HG03378 (cell line): ENCODE results near the gene RPRD1A.
"Not testable (repeated sequence)": the region's sequence is repeated elsewhere in the genome, so short reads cannot be mapped to it uniquely, and the experiment has no call there.

Experiments
- ATAC-seq: cut with Tn5 transposase; IDR thresholded peaks from one replicate; pipeline ENCODE4 v1.9.1; 2021; ENCODE audit warnings: mild to moderate bottlenecking, moderate library complexity; ENCODE audit not compliant: unreplicated experiment

RPRD1A gene, protein sequence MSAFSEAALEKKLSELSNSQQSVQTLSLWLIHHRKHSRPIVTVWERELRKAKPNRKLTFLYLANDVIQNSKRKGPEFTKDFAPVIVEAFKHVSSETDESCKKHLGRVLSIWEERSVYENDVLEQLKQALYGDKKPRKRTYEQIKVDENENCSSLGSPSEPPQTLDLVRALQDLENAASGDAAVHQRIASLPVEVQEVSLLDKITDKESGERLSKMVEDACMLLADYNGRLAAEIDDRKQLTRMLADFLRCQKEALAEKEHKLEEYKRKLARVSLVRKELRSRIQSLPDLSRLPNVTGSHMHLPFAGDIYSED

DNA sequence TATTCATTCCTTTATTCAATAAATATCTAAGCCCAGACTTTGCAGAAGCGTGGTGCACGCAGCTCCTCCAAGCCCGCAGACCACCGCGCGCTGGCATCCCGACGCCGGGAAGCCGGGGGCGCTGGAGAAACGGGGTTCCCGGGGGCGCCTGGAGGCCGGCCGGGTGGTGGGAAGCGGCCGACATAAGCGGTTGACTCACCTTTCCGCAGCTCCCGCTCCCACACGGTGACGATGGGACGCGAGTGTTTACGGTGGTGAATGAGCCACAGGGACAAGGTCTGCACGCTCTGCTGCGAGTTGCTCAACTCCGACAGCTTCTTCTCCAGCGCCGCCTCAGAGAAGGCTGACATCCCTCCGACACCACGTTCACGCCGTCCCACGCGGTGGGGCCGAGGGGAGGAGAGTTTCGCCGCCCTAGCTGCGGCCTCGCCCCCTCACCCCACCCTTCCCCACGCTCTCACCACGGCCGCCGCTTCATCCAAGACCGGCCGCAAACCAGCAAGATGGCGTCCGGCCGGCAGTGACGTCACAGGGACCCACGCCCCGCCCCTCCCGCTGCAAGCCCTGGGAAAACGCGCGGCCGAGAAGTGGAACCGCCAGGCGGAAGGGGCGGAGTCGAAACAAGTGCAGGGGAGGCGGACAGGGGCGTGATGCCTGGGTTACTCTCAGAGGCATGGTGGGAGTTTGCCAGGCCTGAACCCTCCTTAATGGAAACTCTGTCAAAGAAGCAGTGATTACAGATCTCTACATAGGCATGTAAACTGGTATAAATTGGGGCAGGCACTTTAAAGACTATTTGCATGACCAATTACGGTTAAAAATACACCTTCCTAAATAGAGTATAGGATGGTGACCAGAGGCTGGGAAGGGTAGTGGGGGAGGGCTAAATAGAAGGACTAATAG is at the start of gene RPRD1A:
RPRD1A (minus strand) TSS at position 505 of the 903 bp plus-strand sequence; CDS start at position 350, 155 bp downstream.
- peak; percentile 89 for ATAC-seq

DNA sequence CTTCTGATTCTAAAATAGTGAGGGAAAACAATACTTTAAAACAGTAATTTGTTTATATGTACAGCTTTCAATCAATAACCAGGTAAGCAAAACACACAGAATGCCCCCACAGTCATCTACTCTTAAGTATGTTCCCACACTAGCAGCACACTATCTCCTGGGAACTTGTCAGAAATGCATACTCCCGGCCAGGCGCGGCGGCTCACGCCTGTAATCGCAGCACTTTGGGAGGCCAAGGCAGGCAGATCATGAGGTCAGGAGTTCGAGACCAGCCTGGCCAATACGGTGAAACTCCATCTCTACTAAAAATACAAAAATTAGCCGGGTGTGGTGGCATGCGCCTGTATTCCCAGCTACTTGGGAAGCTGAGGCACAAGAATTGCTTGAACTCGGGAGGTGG is 49.4 kb upstream of the RPRD1A start:
- not testable (repeated sequence) for ATAC-seq

DNA sequence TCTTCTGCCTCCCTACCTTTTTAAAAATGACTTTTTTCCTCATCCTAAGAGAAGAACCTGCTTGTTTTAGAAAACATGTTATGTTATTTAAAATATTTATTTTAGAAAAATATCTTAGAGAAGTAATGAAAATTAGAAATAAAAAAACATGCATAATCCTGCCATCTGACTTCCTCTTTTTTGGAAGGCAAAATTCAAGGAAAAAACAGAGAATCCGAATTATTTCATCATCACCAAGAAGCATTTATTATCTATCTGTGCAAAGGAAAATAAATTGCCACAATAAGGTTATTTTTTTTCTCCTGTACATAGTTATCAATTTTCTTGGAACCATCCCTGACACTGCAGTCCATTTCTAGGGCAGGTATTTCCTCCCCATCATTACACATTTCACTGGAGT is 47.4 kb upstream of the RPRD1A start:
- ATAC-seq = no peak

DNA sequence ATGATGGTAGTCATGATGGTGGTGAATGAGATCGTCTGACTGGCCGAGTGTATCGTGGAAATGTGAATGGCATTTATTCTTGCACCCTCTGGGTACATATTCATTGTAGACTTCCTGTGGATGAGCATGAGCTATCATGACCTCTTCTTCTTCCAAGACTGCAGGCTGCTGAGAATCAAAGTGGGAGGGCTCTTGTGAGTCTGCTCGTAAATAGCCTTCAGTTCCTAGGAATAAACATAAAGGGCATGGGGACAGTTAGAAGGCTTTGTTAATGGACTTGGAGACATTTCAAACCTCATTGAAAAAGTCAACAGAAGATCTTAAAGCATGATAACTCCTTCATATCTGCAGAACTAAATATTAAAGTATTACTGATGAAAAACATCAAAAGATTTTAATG is 46.9 kb upstream of the RPRD1A start:
- ATAC-seq = no peak

DNA sequence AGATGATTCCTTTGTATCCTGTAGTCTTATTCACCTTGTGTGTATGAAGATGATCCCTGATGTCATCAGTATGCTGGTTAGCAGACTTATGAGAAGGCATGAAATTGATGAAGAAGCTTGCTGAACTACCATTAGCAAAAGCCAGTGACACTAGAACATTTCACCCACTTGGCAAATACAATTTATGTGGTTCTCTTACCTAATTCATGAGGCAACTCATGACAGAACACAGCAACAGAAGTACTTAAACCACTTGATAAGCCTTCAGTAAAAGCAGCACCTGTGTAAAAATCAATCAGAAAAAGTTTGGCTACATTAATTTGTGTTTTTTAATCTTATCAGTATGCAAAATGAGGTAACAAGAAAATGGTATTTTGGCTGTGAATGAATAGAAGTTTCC is 44.9 kb upstream of the RPRD1A start:
- no peak for ATAC-seq

DNA sequence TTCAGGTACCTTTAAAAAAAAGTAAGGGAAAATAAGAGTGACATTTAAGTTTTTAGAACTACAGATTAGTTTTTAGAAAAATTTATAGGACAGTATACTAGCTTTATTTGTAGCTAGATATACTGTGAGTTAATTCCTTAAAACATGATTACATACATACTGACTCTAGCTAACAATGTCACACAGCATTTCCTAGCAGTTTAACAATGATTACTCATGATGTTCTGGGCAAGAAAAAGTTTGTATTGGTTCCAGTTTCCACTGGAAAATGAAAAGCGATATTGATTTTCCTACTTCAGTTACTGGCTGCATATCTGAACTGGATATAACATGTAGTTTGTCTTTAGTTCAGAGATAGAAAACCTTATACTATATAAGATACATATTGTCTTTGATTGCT is 42.4 kb upstream of the RPRD1A start:
- no peak for ATAC-seq

DNA sequence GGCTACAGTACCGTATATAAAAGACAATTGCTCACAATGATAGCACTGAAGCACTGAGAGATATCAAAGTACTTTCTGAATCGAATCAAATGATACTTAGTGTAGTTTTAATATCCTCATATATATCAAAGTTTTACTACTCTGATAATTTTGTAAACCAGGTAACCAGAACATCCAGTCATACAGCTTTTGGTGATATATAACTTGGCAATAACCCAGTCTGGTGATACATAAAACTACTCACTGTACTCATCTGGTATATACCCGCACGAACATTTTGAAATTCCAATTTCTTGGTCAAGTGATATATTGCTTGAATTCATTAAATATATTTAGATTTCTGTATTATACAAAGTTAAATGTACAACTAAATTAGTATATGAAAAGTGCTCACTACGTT is 41.2 kb upstream of the RPRD1A start:
- ATAC-seq = no peak

DNA sequence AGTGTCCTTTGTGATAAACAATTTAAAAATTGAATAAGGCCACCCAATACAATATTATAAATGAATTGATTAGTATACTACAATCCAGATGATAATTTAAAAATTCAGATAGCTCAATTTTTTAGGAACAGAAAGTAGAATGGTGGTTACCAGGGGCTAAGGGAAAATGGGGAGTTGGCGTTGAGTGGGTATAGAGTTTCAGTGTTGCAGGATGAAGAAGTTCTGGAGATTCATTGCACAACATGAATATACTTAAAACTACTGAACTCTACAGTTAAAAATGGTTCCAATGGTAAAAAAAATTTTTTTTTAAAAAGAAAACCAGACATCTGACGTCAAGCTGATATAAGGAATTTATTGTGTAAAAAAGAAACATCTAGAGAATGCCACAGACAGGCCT is 40.8 kb upstream of the RPRD1A start:
- no peak for ATAC-seq

DNA sequence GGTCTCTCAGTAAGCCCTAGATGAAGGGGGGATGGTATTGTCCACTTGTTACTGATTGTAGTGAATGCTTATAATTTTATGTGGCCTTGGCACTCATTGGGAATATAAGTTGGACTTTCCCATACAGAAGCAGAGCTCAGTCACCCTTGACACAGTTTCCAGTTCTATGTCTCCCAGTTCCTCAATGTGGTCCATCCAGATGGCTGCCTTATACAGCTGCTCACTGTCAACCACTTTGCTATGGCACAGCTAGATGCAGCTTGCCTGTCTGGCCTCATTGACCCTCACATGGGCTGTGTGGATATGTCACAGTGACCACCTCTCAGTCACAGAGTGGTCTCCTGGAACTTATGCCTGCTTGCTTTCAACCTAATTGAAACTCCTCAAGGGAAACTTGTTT is 40.1 kb upstream of the RPRD1A start:
- no peak for ATAC-seq

DNA sequence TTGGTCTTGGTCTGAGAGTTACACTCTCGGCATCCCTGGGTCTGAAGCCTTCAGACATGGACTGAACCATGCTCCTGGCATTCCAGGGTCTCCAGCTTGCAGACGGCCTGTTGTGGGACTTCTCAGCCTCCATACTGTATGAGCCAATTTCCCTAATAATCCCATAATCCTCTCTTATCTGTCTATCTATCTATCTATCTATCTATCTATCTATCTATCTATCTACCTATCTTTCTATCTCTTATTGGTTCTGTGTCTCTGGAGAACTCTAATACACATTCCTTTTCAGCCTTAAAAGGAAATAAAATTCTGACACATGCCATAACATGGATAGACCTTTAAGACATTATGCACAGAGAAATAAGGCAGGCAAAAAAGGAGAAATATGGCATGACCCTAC is 37.4 kb upstream of the RPRD1A start:
- no peak for ATAC-seq

DNA sequence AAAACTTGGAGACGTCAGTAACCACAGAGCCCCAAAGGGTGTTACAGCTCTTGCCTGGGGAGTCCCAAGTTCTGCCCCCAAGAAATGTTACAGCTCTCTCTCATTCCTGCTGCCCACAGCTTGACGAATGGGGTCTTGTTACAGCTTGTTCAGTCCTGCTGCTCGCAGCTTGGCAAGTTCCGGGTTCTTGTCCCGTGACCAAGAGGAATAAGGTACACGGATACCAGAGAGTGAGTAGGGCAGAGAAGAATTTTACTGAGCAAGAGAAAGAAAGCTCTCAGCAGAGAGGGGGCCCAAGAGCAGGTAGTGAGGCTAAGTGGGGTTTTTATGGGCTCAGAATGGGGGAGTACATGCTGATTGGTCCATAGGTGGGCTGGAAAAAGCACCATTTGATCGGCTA is 34.6 kb upstream of the RPRD1A start:
- no peak for ATAC-seq

DNA sequence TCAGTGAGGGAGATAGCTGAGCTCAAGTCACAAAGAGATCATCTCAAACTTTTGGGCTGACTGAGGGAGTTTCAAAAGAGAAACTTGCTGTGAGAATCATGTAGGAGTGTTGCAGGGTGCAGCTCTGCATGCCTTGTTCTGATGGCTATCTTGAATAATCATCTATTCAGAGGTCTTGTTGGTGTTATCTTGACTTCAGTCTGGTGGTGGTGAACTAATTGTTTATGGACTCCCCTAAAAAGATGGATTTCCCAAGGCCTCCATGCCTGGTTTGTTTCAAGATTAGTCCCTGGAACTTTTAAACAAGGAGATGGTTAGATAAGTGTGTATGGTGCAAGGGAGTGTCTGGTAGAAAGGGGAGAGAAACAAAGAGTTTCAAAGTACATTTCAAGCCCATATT is 32.0 kb upstream of the RPRD1A start:
- ATAC-seq = no peak

DNA sequence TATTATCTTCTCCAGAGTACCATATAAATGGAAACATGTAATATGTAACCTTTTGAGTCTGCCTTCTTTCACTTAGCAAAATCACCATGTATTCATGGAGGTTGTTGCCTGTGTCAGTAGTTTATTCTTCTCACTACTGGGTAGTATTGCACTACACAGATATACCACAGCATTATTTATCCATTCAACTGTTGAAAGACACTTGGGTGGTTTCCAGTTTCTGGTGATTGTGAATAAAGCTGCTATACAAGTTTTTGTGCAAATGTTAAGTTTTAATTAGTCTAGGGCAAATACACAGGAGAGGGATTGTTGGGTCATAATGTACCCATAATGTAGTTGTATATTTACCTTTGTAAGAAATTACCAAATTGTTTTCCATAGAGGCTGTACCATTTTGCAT is 29.6 kb upstream of the RPRD1A start:
- ATAC-seq = no peak

DNA sequence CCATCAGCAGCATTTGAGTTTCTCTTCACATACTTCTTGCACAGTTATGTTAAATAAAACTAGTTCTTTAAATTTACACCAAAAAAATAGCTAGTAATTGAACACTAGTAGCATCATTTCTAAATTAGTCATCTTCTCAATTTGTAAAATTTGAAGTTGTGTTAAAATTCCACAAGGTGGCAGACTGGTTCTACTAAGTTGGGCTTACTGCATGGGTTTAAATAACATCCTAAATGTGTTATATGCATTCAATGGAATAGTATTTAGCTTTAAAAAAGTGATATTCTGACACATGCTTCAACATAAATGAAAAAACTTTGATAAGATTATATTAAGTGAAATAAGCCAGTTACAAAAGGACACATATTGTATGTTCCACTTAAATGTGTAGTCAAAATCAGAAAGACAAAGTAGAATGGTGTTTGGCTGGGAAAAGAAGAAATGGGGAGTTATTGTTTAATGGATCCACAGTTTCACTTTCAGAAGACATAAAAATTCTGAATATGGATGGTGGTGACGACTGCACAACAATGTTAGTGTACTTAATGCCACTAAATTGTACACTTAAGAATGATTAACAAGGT is 28.7 kb upstream of the RPRD1A start:
- ATAC-seq = peak; percentile 53

DNA sequence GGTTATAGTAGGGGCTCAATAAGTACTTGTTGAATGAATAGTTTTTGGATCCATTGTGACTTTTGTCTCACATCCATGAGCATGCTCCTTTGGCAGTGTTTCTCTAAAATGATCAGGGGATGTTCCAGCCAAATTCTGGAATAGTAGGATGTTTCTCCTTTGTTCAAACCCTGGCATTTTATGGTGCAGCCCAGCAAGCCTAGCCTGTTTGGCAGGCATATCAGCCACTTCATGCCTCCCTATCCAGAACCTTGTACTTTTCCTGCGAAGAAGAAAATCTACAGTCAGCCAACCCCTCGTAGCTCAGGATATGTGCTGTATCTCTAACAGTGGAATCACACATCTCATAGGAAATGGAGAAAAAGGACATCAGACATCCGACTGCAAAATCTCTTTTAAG is 27.1 kb upstream of the RPRD1A start:
- ATAC-seq = no peak

DNA sequence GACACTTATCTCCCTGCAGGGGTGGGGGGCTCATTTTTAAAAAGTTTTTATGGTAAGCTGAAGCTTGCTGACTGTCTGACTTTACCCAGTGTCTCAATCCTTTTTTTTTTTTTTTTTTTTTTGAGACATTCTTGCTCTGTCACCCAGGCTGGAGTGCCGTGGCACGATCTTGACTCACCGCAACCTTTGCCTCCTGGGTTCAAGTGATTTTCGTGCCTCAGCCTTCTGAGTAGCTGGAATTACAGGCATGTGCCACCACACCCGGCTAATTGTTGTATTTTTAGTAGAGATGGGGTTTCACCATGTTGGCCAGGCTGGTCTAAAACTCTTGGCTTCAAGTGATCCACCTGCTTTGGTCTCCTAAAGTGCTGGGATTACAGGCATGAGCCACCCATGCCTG is 24.8 kb upstream of the RPRD1A start:
- not testable (repeated sequence) for ATAC-seq

DNA sequence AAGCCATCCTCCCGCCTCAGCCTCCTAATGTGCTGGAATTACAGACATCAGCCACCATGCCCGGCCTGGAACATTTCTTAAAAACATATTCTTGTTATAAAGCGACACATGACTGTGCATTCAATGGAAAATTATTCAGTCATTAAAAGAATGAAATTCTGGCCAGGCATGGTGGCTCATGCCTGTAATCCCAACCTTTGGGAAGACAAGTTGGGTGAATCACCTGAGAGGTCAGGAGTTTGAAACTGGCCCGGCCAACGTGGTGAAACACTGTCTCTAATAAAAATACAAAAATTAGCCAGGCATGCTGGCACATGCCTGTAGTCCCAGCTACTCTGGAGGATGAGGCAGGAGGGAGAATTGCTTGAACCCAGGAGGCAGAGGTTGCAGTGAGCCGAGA is 21.6 kb upstream of the RPRD1A start:
- ATAC-seq = no peak

DNA sequence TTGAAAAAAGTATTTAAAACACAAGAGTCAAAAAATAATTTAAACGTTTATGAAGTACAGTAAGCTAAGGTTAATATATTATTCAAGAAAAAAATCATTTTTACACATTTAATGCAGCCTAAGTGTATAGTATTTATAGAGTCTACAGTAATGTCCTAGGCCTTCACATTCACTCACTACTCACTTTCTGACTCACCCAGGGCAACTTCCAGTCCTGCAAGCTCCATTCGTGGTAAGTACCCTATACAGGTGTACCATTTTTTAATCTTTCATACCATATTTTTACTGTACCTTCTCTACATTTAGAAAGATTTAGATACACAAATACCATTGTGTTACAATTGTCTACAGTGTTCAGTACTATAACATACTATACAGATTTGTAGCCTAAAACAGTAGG is 20.9 kb upstream of the RPRD1A start:
- no peak for ATAC-seq

DNA sequence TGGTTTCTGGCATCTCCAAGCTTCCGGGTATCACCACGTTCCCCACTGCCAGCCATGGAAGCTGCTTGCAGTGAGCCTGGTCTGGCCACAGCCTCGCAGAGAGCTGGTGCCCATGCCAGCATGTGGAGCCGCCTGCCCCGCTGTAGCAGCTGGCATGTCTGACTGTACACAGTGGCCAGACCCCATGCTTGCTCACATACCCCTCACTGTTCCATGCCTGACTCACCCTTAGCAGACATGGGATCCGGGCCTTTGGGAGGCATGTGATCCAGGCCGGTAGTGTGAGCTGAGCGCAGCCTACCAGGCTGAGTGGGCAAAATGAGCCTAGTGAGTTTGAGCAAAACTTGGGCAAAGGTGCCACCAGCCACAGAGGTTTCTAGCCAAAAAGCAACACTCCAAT is 18.8 kb upstream of the RPRD1A start:
- ATAC-seq = no peak

DNA sequence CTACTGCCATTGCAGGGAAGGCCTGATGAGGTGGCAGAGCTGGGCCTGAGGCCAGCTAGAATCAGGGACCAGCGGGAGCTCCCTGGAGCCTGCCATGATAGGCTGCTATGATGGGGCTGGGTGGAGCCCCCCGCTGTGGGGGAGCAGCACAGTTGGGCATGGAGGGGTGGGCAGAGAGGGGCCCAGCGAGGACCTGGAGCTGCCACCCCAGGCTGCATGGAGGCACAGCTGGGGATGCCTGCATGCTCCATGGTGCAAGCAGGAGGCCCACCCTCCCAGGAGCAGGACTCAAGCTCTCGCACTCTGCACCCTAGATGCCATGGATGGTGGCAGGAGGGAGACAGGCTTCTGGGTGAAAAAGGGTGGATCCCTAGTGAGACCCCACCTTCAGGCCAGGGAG is 17.8 kb upstream of the RPRD1A start:
- ATAC-seq = no peak

DNA sequence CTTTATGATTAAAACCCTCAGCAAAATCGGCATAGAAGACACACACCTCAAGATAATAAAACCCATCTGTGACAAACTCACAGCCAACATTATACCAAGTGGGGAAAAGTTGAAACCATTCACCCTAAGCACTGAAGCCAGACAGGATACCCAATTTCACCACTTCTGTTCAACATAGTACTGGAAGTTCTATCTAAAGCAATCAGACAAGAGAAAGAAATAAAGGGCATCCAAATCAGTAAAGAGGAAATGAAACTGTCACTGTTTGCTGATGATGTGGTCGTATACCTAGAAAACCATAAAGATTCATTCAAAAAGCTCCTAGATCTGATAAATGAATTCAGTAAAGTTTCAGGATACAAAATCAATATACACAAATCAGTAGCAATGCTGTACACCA is 16.4 kb upstream of the RPRD1A start:
- ATAC-seq = peak; percentile 46

DNA sequence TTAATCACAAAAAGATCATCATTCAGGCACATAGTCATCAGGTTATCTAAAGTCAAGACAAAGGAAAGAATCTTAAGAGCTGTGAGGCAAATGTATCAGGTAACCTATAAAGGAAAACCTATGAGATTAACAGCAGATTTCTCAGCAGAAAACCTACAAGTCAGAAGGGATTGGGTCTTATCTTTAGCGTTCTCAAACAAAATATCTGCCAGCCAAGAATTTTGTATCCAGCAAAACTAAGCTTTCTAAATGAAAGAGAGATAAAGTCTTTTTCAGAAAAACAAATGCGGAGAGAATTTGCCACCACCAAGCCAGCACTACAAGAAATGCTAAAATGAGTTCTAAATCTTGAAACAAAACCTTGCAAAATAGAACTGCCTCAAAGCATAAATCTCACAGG is 13.8 kb upstream of the RPRD1A start:
- ATAC-seq = not testable (repeated sequence)
